ENCODE results near the gene PCDH17.

DNA sequence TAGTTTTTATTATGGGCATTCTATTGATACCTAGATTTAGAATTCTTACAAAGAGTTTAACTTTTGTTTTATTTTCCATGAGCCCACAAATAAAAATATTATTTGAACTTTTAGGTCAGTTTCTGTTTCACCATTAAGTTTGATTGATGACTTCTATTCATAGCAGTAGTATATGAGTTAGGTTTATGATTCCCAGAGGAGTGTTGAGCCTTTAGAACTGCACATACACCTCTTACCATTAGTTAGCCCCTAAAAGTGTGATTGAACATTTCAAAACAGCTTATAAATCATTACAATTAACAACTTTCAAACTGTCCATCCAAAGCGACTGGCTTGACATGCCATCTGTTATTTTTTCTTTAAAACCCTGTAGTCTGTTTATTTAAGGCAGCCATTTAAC lies 19.0 kb upstream of the PCDH17 start:
- TF ChIP-seq, protein P1, sequence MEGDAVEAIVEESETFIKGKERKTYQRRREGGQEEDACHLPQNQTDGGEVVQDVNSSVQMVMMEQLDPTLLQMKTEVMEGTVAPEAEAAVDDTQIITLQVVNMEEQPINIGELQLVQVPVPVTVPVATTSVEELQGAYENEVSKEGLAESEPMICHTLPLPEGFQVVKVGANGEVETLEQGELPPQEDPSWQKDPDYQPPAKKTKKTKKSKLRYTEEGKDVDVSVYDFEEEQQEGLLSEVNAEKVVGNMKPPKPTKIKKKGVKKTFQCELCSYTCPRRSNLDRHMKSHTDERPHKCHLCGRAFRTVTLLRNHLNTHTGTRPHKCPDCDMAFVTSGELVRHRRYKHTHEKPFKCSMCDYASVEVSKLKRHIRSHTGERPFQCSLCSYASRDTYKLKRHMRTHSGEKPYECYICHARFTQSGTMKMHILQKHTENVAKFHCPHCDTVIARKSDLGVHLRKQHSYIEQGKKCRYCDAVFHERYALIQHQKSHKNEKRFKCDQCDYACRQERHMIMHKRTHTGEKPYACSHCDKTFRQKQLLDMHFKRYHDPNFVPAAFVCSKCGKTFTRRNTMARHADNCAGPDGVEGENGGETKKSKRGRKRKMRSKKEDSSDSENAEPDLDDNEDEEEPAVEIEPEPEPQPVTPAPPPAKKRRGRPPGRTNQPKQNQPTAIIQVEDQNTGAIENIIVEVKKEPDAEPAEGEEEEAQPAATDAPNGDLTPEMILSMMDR (IDR thresholded peaks at IDR 0.05; ENCODE audit: poor library complexity), result no peak
- TF ChIP-seq EZH2phosphoT487 (IDR thresholded peaks at IDR 0.05; ENCODE audit: low read depth, severe bottlenecking, unreplicated experiment) (no peak), EZH2 (IDR thresholded peaks at IDR 0.05; ENCODE audit: borderline replicate concordance) (no peak)
